DMS114 treated with DMSO at 0.1 percent for 48 hours (cell line): Measurements from ENCODE around the gene SMC1B.

ENCODE experiments used
- DNase-seq: peaks from one replicate; lab custom pipeline; 2025; ENCODE audit not compliant: unreplicated experiment; lab: John Stamatoyannopoulos, UW

SMC1B gene

DNA sequence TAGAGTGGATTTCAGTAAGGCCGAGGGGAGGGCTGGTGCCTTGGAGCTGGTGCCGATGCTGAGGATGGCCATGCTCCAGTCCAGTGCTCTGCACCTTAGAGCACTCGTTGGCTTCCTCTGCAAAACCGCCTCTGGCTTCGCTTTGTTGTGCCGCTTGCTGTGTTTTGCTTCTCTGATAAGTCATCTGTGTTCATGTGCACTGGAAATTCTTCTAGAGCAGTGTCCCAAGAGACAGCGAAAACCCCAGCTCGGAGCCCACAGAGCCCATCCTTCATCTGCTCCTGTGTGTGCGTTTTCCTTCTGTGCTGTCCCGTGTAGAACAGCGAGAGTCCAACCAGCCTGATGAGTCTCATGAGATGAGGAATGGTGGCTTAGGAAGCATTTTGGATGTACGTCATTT lies 91.6 kb downstream of the SMC1B start:
- DNase-seq, result no peak

DNA sequence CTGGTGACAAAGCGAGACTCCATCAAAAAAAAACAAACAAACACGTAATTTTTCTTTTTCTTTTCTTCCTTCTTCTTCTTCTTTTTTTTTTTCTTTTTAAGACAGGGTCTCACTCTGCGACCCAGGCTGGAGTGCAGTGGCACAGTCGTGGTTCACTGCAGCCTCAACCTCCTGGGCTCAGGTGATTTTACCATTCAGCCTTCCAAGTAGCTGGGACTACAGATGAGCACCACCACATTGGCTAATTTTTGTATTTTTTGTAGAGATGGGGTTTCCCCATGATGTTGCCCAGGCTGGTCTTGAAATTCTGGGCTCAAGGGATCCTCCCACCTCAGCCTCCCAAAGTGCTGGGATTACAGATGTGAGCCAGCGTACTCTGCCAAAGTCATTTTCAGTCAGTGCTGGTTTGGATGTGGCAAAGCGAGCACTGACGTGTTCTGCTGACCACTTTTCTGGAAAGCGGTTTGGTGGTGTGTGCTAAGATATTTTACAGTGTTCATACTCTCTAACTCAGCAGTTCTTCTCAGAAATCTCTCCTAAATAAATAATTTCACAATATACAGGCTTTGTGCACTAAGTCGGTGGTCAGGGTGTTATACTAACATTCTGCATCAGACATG lies 92.9 kb downstream of the SMC1B start:
- no peak for DNase-seq

DNA sequence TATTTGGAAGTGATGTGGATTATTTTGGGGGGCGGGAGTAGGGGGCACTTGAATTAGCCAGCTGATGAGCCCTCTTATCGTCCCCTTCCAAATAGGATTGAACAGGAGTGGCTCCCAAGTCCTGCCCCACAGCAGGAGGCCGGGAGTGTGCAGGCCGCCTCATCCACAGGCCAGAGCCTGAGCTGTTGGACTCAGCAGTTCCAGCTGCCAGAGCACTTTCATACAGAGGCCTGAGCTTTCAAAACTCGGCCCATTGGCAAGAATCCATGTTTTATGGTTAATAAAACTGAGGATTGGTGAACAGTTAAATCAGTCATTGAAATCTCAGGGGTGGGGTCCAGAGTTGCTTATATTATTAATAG lies 94.1 kb downstream of the SMC1B start:
- DNase-seq, result no peak

DNA sequence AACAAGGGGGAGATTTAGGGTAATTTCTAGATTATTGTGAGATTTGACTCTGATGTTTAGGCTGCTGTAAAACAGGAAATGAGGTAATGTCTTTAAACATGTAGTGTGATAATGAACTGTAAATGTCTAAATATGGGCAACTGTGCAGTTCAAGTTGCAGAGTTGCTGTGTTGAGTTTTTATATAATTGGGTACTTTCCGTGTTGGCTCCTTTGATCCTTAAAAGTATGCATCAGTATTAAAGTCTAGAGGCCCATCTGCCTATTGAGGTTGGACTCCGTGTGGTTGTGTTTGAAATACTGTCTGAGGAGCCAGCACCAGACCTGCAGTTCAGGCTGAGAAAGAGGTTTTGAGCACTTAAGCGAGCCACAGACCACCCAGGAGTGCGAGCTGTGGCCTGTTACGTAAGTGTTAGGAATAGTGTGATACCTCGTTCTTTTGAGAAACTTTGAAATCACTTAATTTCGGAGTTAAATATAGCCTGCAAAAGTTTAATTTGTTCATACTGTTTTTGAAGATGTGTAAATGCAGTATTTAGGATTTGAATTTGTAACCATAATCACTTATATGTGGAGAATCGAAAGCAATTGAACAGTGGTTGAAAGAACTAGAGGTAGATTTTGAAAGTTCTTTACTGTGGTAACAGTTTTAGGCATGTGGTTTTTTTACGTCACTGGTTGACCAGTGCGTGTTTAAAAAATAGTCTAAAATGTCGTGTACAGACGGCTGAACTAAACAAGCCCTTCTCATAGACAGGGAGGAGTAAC lies 94.7 kb downstream of the SMC1B start:
- no peak for DNase-seq

DNA sequence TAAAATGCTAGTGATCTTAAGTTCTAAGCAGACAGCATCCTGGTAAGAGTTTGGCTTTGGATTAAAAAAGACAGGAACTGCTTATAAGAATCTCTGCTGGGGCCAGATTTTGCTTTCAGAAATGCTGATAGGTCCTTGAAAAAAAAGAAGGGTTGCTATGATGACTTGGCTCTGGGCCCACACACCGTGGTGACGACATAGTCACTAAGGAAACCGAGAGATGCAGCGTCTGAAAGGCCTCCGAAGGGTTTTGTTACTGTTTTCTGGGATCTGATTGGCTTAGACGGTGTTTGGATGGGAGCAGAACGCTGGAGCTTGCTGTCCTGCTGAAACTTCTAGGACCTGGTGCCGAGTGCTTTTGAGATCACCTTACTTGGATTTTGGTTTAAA lies 95.2 kb downstream of the SMC1B start:
- DNase-seq, result no peak

DNA sequence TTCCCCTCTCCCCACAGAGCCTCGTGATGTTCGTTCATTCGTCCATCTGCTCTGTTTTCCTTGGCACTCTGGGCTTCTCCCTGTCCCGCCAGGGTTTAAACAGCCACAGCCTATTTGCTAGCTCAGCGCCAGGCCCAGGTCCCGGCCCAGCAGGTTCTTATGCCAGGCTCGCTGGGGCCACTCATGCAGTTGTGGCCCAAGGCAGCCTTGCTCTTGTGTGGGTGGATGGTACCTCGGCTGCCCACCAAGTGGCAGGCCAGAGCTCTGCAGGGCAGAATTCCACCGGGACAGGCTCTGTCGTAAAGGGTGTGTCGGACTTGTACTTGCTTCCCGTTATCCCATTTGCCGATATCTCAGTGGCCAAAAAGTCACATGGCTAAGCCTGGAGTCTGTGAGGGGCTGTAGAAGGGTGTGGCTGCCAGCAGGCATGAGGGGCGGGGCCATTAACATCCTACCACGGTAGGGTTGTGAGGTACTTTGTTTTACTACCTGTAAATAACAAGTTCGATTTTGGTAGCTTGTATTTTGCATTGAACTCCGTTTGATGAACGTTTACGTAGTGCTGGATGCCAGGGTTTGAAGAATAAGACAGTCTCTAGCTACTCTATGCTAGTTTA lies 95.7 kb downstream of the SMC1B start:
- DNase-seq, result no peak

DNA sequence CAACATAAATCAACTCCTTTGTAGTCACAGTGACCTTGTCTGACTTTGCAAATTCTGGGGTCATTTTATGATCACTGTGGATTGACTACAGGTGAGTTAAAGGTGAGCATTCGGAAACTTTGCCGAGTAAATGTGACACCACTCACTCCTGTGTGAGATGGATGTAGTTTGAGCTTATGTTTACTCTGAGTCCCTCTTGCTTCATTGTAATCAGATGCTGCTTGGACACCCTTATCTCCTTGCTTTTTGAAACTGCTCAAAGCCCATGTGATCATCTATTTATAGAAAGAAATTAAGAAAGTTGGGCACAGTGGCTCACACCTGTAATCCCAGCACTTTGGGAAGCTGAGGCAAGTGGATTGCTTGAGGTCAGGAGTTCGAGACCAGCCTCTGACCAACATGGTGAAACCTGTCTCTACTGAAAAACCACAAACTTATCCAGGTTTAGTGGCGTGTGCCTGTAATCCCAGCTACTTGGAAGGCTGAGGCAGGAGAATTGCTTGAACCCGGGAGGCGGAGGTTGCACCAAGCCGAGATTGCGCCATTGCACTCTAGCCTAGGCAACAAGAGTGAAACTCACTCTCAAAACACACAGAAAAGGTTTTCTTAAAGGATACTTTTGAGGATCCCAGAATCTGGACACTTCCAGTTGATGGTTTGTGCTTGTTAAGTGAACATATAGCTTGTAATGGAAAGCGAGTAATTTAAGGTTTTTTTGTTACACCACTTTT lies 96.4 kb downstream of the SMC1B start:
- DNase-seq, result no peak

DNA sequence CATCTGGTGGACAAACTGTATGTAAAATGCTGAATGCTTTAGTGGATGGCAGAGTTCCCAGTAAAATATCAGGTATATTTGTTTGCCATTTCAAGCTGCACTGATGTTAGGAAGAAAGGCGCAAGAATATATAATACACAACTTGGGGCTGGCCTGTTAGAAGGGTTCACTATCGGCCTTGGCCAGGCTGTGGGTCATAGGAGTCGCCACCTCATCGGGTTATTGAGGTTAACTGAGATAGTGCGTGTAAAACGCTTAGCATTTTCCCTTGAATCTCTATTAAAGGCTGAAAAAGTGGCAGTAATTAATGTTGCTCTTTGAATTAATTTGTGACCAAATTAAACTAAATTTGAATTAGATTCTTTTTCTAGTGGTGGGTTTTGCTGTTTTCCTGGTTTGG lies 98.6 kb downstream of the SMC1B start:
- DNase-seq, result no peak

DNA sequence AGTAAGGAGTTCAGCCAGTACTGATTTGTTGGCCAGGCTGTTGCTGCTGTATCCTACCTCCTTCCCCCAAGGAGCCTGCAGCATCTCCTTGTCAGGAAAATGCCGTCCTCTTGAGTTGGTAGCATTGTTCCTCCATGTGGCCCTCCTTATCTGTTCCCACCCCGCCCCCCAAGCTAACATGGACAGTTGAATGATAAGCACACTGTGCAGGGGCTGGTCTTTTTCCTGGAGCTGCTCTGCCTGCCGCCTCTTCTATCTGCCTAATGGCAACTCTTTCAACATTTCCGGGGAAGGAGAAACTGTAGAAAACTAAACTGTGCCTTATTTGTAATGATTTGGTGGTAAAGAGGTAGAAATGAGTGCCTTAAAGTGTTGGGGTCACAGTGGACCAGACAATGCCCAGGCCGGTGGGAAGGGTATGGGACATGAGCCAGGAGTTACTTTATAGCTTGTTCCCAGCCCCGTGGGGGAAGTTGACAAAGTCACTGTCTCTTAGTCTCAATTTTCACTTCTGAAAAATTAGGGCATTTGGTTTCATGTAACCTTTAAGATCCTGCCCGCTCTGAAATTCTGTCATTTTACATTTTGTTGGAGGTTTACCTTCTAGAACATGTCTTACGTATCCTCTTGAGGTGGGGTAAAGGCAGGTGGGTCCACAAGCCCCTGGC lies 99.2 kb downstream of the SMC1B start:
- no peak for DNase-seq

DNA sequence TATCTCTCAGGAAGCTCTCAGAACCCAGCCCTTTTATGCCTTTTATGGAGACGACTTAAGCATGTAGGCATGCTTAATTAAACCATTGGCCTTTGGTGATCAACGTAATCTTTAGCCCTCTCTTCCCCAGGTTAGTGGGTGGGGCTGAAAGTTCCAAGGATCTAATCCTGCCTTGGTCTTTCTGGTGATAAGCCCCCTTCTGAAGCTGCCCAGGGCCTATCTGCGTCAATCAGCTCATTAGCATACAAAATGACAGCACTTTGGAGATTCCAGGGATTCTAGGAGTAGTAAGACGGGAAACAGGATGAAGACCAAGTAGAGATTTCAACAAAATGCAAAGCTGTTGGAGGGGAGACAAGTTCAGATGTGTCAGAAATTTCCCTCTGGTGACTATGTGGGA lies 100.5 kb downstream of the SMC1B start:
- no peak for DNase-seq

DNA sequence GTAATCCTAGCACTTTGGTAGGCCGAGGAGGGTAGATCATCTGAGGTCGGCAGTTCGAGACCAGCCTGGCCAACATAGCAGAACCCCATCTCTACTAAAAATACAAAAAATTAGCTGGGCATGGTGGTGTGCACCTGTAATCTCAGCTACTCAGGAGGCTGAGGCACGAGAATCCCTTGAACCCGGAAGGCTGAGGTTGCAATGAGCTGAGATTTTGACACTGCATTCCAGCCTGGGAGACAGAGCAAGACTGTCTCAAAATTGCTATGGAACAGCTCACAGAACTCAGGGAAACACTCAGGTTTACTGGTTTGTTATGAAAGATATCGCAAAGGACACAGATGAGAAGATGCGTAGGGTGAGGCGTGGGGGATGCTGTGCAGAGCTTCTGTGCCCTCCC lies 101.0 kb downstream of the SMC1B start:
- no peak for DNase-seq

DNA sequence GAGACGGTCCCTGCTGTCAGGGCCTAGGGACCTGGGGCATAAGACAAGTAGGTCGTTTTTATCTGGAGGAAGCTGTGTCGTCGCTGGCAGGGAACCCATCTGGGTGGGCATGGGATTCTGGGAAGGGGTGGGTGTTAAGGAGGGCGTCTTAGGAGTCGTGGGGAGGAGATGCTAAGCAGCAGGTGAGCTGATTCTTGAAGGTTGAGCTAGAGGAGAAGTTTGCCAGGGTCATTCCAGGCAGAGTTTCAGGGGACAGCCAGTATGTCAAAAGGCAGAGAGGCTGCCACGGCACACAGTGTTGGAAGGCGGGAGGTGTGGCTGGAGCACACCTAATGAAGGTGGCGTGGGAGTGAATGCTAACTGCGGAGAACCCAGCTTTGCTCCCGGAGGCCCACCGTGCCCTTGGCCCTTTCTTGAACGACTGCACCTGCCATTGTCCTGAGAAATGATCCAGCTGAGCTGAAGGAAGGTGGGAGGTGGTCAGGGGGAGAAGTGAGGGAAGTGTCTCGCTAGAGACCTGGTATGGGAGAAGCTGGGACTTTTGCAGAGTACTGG lies 102.3 kb downstream of the SMC1B start:
- no peak for DNase-seq

DNA sequence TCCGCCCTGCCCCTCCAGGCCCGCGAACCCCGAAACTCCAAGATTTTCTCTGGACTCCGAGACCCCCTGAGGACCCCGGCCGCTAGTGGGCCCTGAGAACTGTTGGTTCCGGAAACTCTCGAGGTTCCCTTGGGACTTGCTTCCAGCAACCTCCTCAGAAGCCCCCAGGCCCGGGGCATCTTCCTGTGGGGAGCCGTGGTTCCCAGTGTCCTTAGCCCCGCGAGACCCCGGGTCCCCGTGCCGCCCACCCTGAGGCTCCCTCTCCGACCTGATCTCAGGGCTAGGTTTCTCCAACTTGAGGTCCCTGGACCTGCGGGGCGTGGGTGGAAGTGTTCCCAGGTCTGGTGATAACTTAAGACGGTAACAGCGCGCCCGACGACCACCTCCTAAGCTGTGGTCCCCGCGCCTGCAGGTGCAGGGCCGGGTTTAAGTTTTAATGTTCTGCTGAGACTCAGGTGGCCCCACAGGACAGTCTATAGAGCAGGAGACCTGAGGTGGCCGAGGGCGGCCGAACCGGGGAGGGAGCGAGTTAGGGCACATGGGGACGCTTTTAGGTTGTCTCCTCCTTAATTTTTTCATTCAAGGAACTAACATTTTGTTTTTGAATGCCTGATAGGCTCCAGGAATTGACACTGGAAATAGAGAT lies 102.9 kb downstream of the SMC1B start:
- DNase-seq, result no peak

DNA sequence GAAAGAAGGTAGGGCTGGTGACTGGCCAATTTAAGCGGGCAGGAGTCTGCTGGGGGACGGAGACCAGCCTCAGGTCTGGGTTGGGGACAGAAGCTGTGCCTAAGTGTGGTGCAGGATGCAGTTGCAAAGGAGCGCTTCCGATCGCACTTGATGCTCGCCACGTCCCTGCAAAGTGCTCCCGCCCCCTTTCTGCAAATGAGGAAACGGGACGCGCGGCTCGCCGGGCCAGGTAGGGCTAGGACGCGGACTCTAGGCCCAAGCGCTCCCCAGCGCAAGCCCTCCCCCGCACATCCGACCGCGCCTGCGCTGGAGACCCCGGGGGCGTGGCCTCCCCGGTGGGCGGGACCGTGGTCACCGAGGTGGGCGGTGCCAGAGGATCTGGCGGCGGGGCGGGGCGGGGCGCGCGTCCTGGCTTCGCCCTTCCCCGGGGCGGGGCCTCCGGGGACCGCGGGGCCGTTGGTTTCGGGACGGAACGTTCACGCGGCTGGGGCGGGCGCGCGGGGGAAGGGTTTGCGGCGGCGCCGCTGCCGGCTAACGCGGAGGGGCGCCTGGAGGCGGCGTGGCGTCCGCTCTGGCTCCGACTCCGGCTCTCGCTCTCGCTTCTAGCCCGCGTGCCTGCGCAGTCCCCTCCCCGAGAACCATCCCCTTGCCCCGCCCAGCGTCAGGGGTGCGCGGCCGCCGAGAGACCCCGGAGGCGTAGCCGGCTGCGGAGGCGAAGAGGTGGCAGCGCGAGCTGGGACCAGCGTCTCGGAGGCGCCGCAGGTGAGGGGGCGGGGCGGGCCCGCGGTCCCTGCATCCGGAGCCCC lies 103.8 kb downstream of the SMC1B start, which contains the start of gene FAM118A:
FAM118A (plus strand) TSS at position 513 of the 806 bp plus-strand sequence. CDS start 12,446 bp downstream, outside the sequence.
- peak; percentile 55 for DNase-seq

DNA sequence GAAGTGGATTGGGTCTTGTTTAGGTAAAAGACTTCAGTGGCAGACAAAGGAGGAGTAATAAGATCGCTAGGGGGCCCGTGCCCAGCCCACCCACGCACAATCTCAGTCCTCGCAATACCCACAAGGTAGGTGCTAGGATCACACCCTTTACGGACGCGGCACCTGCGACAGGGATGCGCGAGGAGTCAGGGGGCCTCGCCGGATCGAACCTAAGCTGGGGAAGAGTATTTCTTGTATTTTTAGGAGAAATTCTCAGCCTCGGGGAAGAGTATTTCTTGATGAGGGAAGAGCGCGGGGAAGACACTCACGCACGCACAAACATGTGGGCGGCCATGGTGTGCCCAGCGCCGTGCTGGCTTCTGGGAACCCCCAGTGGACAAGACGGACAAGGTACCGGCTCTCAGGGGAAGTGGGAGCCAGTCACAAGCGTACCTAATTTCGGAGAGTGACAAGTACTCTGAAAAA lies 104.4 kb downstream of the SMC1B start:
- no peak for DNase-seq

DNA sequence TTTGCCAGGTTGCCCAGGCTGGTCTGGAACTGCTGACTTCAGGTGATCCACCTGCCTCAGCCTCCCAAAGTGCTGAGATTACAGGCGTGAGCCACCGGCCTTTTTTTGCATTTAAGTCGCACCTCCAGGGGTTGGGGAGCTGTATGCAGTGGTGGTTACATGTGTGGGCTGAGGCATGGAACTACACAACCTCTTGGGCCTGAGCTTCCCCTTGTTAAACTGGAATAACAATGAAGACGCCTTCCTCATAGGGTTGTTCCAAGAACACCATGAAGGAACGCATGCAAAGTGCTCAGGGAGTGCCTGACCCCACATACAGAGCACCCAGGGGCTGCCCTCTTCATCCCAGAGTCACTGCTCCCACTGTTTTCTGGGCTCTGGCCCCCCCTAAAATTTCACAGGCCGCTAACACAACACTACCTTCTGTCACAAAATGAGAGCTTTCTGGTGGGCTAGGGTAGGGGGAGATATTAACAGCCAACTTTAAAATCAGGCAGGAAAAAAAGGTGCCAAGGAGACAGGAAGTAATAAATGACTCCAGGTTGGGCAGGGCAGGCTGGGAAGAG lies 104.9 kb downstream of the SMC1B start:
- DNase-seq, result no peak

DNA sequence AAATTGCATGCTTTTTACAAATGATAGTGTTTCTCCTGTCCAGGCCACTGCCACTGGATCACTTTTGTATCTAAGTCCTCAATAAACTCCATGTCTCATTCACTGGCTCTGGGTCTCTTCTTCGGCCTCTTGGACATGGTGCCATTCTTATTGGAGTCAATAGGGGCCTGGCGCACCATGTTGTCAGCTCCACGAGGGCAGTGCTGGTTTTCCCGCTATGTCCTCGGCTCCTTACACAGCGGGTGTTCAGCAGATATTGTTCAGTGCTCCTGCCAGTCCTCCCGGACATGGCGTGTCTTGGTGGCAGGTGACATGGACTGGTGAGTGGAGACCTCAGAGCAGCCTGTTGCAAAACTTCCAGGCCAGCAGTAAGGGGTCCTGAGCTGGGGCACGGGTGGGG lies 107.3 kb downstream of the SMC1B start:
- DNase-seq, result no peak

DNA sequence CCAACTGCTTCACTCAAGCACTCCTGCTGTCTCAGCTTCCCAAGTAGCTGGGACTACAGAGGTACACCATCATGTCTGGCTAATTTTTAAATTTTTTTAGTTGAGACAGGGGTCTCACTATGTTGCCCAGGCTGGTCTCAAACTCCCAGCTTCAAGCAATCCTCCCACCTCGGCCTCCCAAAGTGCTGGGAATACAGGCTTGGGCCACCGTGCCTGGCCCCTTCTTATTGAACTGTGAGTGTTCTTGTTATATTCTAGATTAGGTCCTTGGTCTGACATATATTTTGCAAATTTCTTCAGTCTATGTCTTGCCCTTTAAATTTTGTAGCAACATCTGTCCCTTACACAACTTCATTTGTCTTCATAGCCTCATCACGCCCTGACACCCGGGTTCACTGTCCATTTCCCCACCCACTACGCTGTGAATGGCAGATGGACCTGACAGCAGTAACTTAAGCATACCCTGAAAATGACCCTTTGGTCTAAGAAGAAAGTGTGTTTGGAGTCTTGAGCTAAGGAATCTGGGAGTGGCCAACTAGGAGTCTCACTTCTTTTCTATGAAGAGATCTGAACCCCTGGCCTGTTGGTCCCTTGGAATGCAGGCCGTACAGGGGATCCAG lies 107.8 kb downstream of the SMC1B start:
- no peak for DNase-seq

DNA sequence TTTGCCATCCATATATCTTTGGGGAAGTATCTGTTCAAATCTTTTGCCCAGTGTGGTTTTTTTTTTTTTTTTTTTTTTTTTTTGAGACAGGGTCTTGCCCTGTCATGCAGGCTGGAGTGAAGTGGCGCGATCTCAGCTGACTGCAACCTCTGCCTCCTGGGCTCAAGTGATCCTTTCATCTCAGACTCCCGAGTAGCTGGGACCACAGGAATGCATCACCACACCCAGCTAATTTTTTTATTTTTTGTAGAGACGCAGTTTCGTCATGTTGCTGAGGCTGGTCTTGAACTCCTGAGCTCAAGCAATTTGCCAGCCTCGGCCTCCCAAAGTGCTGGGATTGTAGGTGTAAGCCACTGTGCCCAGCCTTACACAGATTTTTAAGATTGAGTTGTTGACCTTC lies 108.4 kb downstream of the SMC1B start:
- DNase-seq, result no peak
